ENCODE results near the gene MED19. TPM values are rescaled to one million over a fixed set of nuclear protein-coding genes. Genes with fewer than 3 reads are reported as not detected.

MED19 gene
- total RNA-seq, 4 donors from 2014 or later: 7.6 to 18.9 (median 10.1) TPM

- no peak for TF ChIP-seq CTCF (IDR thresholded peaks at IDR 0.05; ENCODE audit: low read depth)
Observed at GRCh38 chr11:57668434-57668782, 43.6 kb downstream of the MED19 start.

- TF ChIP-seq CTCF (IDR thresholded peaks at IDR 0.05; ENCODE audit: low read depth): no peak
Observed at GRCh38 chr11:57667736-57668433, 44.1 kb downstream of the MED19 start, which contains the start of gene ZDHHC5. TSS of gene ZDHHC5 (plus strand) at chr11:57668114. CDS start at chr11:57673091, 4,977 bp downstream.

- TF ChIP-seq CTCF (IDR thresholded peaks at IDR 0.05; ENCODE audit: low read depth): no peak
Observed at GRCh38 chr11:57667117-57667735, 44.8 kb downstream of the MED19 start.

GRCh38 chr11:57663975-57664374 is 48.0 kb downstream of the MED19 start:
- TF ChIP-seq CTCF (IDR thresholded peaks at IDR 0.05; ENCODE audit: low read depth): no peak

GRCh38 chr11:57662893-57663292 is 49.1 kb downstream of the MED19 start:
- no peak for TF ChIP-seq CTCF (IDR thresholded peaks at IDR 0.05; ENCODE audit: low read depth)

- TF ChIP-seq CTCF (IDR thresholded peaks at IDR 0.05; ENCODE audit: low read depth): no peak
Observed at GRCh38 chr11:57659669-57660068, 52.3 kb downstream of the MED19 start.

GRCh38 chr11:57658023-57658361 is 54.0 kb downstream of the MED19 start:
- no peak for TF ChIP-seq CTCF (IDR thresholded peaks at IDR 0.05; ENCODE audit: low read depth)
